ENCODE data around the gene PRDX5. TPM values are rescaled to one million over a fixed set of nuclear protein-coding genes. Genes with fewer than 3 reads are reported as not detected.
A peak's percentile ranks its signal among the peaks of the same experiment; 100 is the strongest.

The PRDX5 gene
- total RNA-seq, 5 donors from 2014 or later (not counting 1 experiment from before 2014, with no cell fraction given), result 35.8 to 86.7 (median 71.7) TPM

- H3K27me3 ChIP-seq (replicated peaks in 1 of 2; ENCODE audit: control insufficient read depth in 2 of 2, extremely low read depth in 1 of 2, insufficient read depth in 2 of 2, low read length in 1 of 2), result peaks cover 0 to 9% of the 10 kb centered on the region in 2 experiments
- Mint-ChIP-seq H3K4me3 (peak within 1 kb of the TSS; percentile 84 to 86 (median 85)), H3K4me1 (peaks cover 19 to 27% (median 25%) of the 10 kb centered on the region in 3 donors), H3K27ac (peak within 1 kb of the TSS; percentile 92 to 95), H3K9me3 (no peaks in the 10 kb centered on the region), H3K36me3 (peaks cover 5% of the 10 kb centered on the region), H3K27me3 (peaks cover 0 to under 1% of the 10 kb centered on the region in 2 donors)
- H3K36me3 ChIP-seq (ENCODE audit: control insufficient read depth in 2 of 2, extremely low read depth in 1 of 2, insufficient read depth in 1 of 2, low read length in 1 of 2), result peaks cover 0 to 7% of the 10 kb centered on the region in 2 donors
- peak; percentile 81 to 97 (median 91) for DNase-seq
- CTCF ChIA-PET, result interaction anchor here (0.6 to 3.7 kb wide), 11 partner anchors 14 to 99 kb away, joined by 3 to 16 read pairs (median 5); partner anchors contain the start of genes CATSPERZ (in 1 of the 2), FKBP2 (in 1 of the 2), PRDX5 (in 1 of the 2) and STIP1 (in 1 of the 2)
- WGBS (ENCODE audit: insufficient coverage), result under 1% methylated on average over 92 of the region's 102 CpGs
- H3K4me1 ChIP-seq (ENCODE audit: control insufficient read depth in 1 of 2, extremely low read depth in 1 of 2, insufficient read depth in 2 of 2, low read length in 2 of 2), result peaks cover 4 to 37% of the 10 kb centered on the region in 2 experiments
- POLR2A ChIA-PET, result interaction anchor here in 1 of 2 donors (0.6 to 1.7 kb wide), 6 partner anchors 13 to 99 kb away, joined by 3 to 6 read pairs (median 4); partner anchors contain the start of genes FKBP2, PRDX5, STIP1 and TRMT112
- H3K9me3 ChIP-seq, result no peaks in the 10 kb centered on the region
- peak within 1 kb of the TSS; percentile 100 for H3K27ac ChIP-seq (ENCODE audit: low read length)
- ATAC-seq (replicated peaks in 1 of 4), result peak; percentile 70 to 77 (median 74)
- H3K4me3 ChIP-seq (ENCODE audit: control insufficient read depth in 1 of 2, extremely low read depth in 1 of 2, low read length in 1 of 2), result peak within 1 kb of the TSS; percentile 76 to 87
Observed at GRCh38 chr11:64284962-64285884, 32.7 kb upstream of the PRDX5 start, which contains the start of gene GPR137. GPR137 (plus strand) TSS chr11:64285848; CDS start chr11:64286525, 677 bp downstream.

GRCh38 chr11:64285885-64286800 is 31.8 kb upstream of the PRDX5 start:
- Histone ChIP-seq H3K36me3 (ENCODE audit: control insufficient read depth in 2 of 2, extremely low read depth in 1 of 2, insufficient read depth in 1 of 2, low read length in 1 of 2) (peaks cover 0 to 7% of the 10 kb centered on the region in 2 donors), H3K4me1 (ENCODE audit: control insufficient read depth in 1 of 2, extremely low read depth in 1 of 2, insufficient read depth in 2 of 2, low read length in 2 of 2) (peaks cover 4 to 40% of the 10 kb centered on the region in 2 experiments), H3K4me3 (ENCODE audit: control insufficient read depth in 1 of 2, extremely low read depth in 1 of 2, low read length in 1 of 2) (peak overlapping the region; percentile 17 to 87), H3K27ac (ENCODE audit: low read length) (peak overlapping the region; percentile 70), H3K27me3 (replicated peaks in 1 of 2; ENCODE audit: control insufficient read depth in 2 of 2, extremely low read depth in 1 of 2, insufficient read depth in 2 of 2, low read length in 1 of 2) (peaks cover 4 to 18% of the 10 kb centered on the region in 2 experiments), H3K9me3 (no peaks in the 10 kb centered on the region)
- Mint-ChIP-seq H3K27ac (peak overlapping the region; percentile 70 to 84), H3K4me1 (peaks cover 25 to 32% (median 30%) of the 10 kb centered on the region in 3 donors), H3K27me3 (peaks cover 5 to 7% of the 10 kb centered on the region in 2 donors), H3K9me3 (no peaks in the 10 kb centered on the region), H3K36me3 (peaks cover 4% of the 10 kb centered on the region), H3K4me3 (peak overlapping the region; percentile 67 to 84 (median 74))
- 66% methylated on average over 14 of the region's 40 CpGs for WGBS (ENCODE audit: insufficient coverage)
- ATAC-seq (replicated peaks in 1 of 4) (no peak), DNase-seq (peak in 6 of 35 experiments; percentile 14 to 48 (median 27))
- POLR2A ChIA-PET, result interaction anchor here in 1 of 2 donors (1.6 to 1.7 kb wide), 2 partner anchors 14 to 31 kb away, joined by 5 to 6 read pairs; partner anchors contain the start of genes PRDX5 and TRMT112
- CTCF ChIA-PET, result interaction anchor here (0.6 to 3.7 kb wide), 7 partner anchors 14 to 100 kb away, joined by 3 to 16 read pairs (median 6); partner anchors contain the start of genes CATSPERZ (in 1 of the 2), PRDX5 (in 1 of the 2), STIP1 (in 1 of the 2) and TRMT112 (in 1 of the 2)

GRCh38 chr11:64286801-64287159 is 31.1 kb upstream of the PRDX5 start:
- Mint-ChIP-seq H3K27me3 (peaks cover 5 to 7% of the 10 kb centered on the region in 2 donors), H3K9me3 (no peaks in the 10 kb centered on the region), H3K4me1 (peaks cover 25 to 28% (median 26%) of the 10 kb centered on the region in 3 donors), H3K36me3 (no peaks in the 10 kb centered on the region), H3K27ac (peak overlapping the region; percentile 70 to 84), H3K4me3 (peak overlapping the region; percentile 67 to 84 (median 74))
- peaks cover 4 to 21% of the 10 kb centered on the region in 2 experiments for H3K27me3 ChIP-seq (replicated peaks in 1 of 2; ENCODE audit: control insufficient read depth in 2 of 2, extremely low read depth in 1 of 2, insufficient read depth in 2 of 2, low read length in 1 of 2)
- ATAC-seq (replicated peaks in 1 of 4) (no peak), DNase-seq (no peak)
- H3K36me3 ChIP-seq (ENCODE audit: control insufficient read depth in 2 of 2, extremely low read depth in 1 of 2, insufficient read depth in 1 of 2, low read length in 1 of 2), result peaks cover 0 to 7% of the 10 kb centered on the region in 2 donors
- CTCF ChIA-PET, result interaction anchor here in 1 of 2 donors (3.0 kb wide), 1 partner anchor 14 kb away, joined by 13 read pairs; the partner anchor contains the start of gene CATSPERZ
- no peaks in the 10 kb centered on the region for H3K9me3 ChIP-seq
- H3K4me1 ChIP-seq (ENCODE audit: control insufficient read depth in 1 of 2, extremely low read depth in 1 of 2, insufficient read depth in 2 of 2, low read length in 2 of 2), result peaks cover 4 to 42% of the 10 kb centered on the region in 2 experiments
- H3K27ac ChIP-seq (ENCODE audit: low read length), result no peak overlapping the region
- 95% methylated on average over 6 of the region's 9 CpGs for WGBS (ENCODE audit: insufficient coverage)
- no peak overlapping the region for H3K4me3 ChIP-seq (ENCODE audit: control insufficient read depth in 1 of 2, extremely low read depth in 1 of 2, low read length in 1 of 2)
- POLR2A ChIA-PET, result interaction anchor here in 1 of 2 donors (0.6 kb wide), 1 partner anchor 639 kb away, joined by 5 read pairs; no protein-coding TSS in a partner anchor

GRCh38 chr11:64287676-64288352 is 30.1 kb upstream of the PRDX5 start:
- Mint-ChIP-seq H3K4me3 (no peak overlapping the region), H3K9me3 (no peaks in the 10 kb centered on the region), H3K4me1 (peaks cover 23 to 29% (median 24%) of the 10 kb centered on the region in 3 donors), H3K27me3 (peaks cover 5 to 11% of the 10 kb centered on the region in 2 donors), H3K27ac (no peak overlapping the region), H3K36me3 (no peaks in the 10 kb centered on the region)
- ATAC-seq (replicated peaks in 1 of 4) (no peak), DNase-seq (no peak)
- no peaks in the 10 kb centered on the region for H3K9me3 ChIP-seq
- H3K4me3 ChIP-seq (ENCODE audit: control insufficient read depth in 1 of 2, extremely low read depth in 1 of 2, low read length in 1 of 2), result no peak overlapping the region
- peaks cover 0 to 2% of the 10 kb centered on the region in 2 donors for H3K36me3 ChIP-seq (ENCODE audit: control insufficient read depth in 2 of 2, extremely low read depth in 1 of 2, insufficient read depth in 1 of 2, low read length in 1 of 2)
- POLR2A ChIA-PET, result no interaction called here
- CTCF ChIA-PET, result no interaction called here
- peaks cover 4 to 28% of the 10 kb centered on the region in 2 experiments for H3K27me3 ChIP-seq (replicated peaks in 1 of 2; ENCODE audit: control insufficient read depth in 2 of 2, extremely low read depth in 1 of 2, insufficient read depth in 2 of 2, low read length in 1 of 2)
- peaks cover 7 to 47% of the 10 kb centered on the region in 2 experiments for H3K4me1 ChIP-seq (ENCODE audit: control insufficient read depth in 1 of 2, extremely low read depth in 1 of 2, insufficient read depth in 2 of 2, low read length in 2 of 2)
- WGBS (ENCODE audit: insufficient coverage), result 95% methylated on average over 32 of the region's 33 CpGs
- no peak overlapping the region for H3K27ac ChIP-seq (ENCODE audit: low read length)

- 87% methylated on average over 5 of the region's 9 CpGs for WGBS (ENCODE audit: insufficient coverage)
- Mint-ChIP-seq H3K4me1 (peaks cover 19 to 27% (median 19%) of the 10 kb centered on the region in 3 donors), H3K27me3 (peaks cover 10 to 16% of the 10 kb centered on the region in 2 donors), H3K27ac (no peak overlapping the region), H3K4me3 (no peak overlapping the region), H3K9me3 (no peaks in the 10 kb centered on the region), H3K36me3 (no peaks in the 10 kb centered on the region)
- POLR2A ChIA-PET, result no interaction called here
- Histone ChIP-seq H3K4me1 (ENCODE audit: control insufficient read depth in 1 of 2, extremely low read depth in 1 of 2, insufficient read depth in 2 of 2, low read length in 2 of 2) (peaks cover 7 to 41% of the 10 kb centered on the region in 2 experiments), H3K27me3 (replicated peaks in 1 of 2; ENCODE audit: control insufficient read depth in 2 of 2, extremely low read depth in 1 of 2, insufficient read depth in 2 of 2, low read length in 1 of 2) (peaks cover 4 to 34% of the 10 kb centered on the region in 2 experiments), H3K4me3 (ENCODE audit: control insufficient read depth in 1 of 2, extremely low read depth in 1 of 2, low read length in 1 of 2) (no peak overlapping the region), H3K9me3 (no peaks in the 10 kb centered on the region), H3K36me3 (ENCODE audit: control insufficient read depth in 2 of 2, extremely low read depth in 1 of 2, insufficient read depth in 1 of 2, low read length in 1 of 2) (no peaks in the 10 kb centered on the region), H3K27ac (ENCODE audit: low read length) (no peak overlapping the region)
- CTCF ChIA-PET, result no interaction called here
- DNase-seq (no peak), ATAC-seq (replicated peaks in 1 of 4) (no peak)
Observed at GRCh38 chr11:64288353-64288750, 29.6 kb upstream of the PRDX5 start.
